H1 (cell line): ENCODE results near the gene GGT6. TPM values are rescaled to one million over a fixed set of nuclear protein-coding genes. Genes with fewer than 3 reads are reported as not detected.

Experiments
- ASH2L ChIP-seq: fragments of 200-600, 300-600 bp; sonication (generic); IDR thresholded peaks from one replicate; pipeline ENCODE4 v1.7.1; 2017; ENCODE audit warnings: low read length
- BACH1 ChIP-seq: IDR thresholded peaks from 2 replicates; pipeline ENCODE4 v1.6.1; 2012; ENCODE audit warnings: low read length, improper control_type of control experiment
- CBX5 ChIP-seq: fragments of 300-800, 300-1000 bp; sonication (generic); IDR thresholded peaks from 2 replicates; pipeline ENCODE4 v1.7.1; 2016; ENCODE audit warnings: antibody characterized with exemption, low read length, low read depth
- TAF7 ChIP-seq: optimal IDR thresholded peaks from 2 replicates; pipeline ENCODE3; 2011; ENCODE audit warnings: low read depth, mild to moderate bottlenecking, inconsistent platforms, low read length, moderate library complexity, borderline replicate concordance
- TCF12 ChIP-seq: IDR thresholded peaks from 2 replicates; pipeline ENCODE4 v1.6.1; 2011; ENCODE audit warnings: low read depth, mild to moderate bottlenecking, low read length
- polyA plus RNA-seq, 7 experiments: library from polyadenylated mRNA; depleted of rRNA in 3 of 7; stranded (reverse) in 5 of 7; unstranded in 2 of 7; fragments of >200 nt in 5 of 7; fragments of 200-250 nt in 2 of 7; gene quantifications; 1 replicate in 5 of 7; 2 replicates in 1 of 7; 4 replicates in 1 of 7; pipeline versions ENCODE4 v1.2.1 to v1.2.3, GENCODE V29; 2011 to 2013; ENCODE audit warnings: missing spikeins in 2 of 7, mixed read lengths in 2 of 7
- total RNA-seq: library from RNA; stranded (reverse); fragmentation: NEBNext Ultra II Directional; extraction: Animal tissue kit (Norgen Biotek cat#: 25700); gene quantifications from 2 replicates; pipeline ENCODE4 v1.2.1, GENCODE V29; 2021
- TF ChIP-seq, protein P1 (sequence below): fragments of 300-600 bp; sonication (generic); IDR thresholded peaks from 2 replicates; pipeline ENCODE4 v1.7.1; 2012; ENCODE audit warnings: low read length, moderate library complexity, mild to moderate bottlenecking, inconsistent platforms; ENCODE audit not compliant: insufficient replicate concordance

The GGT6 gene
- total and polyA plus RNA-seq, 2 of the 8 experiments (the other 6 are each of a cell fraction or from before 2014, with no cell fraction given) = 0.18 TPM; not detected in 1

DNA sequence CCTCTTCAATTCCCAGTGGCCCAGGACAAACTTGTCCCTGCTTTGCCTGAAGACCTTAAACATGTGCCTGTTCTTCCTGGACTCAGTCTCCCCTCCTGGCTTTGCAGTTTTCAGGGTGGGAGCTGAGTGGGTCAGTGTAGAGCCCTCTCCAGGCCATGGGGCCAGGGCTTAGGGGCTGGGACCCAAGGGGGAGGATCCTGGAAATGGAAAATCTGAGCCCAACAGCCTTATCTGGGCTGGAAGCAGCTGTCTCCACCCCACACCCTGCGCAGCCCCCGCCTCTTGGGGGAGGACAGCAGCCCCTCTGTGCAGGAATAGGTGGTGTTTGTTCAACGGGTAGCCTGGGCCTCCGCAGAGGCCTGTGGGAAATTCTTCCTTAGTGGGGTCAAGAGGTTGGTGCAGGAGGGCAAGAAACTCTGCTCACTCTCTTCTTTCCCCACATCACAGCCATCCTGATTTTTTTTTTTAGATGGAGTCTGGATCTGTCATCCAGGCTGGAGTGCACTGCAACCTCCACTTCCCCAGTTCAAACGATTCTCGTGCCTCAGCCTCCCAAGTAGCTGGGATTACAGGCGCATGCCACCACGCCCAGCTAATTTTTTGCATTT, 17.1 kb upstream of the GGT6 start (continued):
- TF ChIP-seq, protein P1, sequence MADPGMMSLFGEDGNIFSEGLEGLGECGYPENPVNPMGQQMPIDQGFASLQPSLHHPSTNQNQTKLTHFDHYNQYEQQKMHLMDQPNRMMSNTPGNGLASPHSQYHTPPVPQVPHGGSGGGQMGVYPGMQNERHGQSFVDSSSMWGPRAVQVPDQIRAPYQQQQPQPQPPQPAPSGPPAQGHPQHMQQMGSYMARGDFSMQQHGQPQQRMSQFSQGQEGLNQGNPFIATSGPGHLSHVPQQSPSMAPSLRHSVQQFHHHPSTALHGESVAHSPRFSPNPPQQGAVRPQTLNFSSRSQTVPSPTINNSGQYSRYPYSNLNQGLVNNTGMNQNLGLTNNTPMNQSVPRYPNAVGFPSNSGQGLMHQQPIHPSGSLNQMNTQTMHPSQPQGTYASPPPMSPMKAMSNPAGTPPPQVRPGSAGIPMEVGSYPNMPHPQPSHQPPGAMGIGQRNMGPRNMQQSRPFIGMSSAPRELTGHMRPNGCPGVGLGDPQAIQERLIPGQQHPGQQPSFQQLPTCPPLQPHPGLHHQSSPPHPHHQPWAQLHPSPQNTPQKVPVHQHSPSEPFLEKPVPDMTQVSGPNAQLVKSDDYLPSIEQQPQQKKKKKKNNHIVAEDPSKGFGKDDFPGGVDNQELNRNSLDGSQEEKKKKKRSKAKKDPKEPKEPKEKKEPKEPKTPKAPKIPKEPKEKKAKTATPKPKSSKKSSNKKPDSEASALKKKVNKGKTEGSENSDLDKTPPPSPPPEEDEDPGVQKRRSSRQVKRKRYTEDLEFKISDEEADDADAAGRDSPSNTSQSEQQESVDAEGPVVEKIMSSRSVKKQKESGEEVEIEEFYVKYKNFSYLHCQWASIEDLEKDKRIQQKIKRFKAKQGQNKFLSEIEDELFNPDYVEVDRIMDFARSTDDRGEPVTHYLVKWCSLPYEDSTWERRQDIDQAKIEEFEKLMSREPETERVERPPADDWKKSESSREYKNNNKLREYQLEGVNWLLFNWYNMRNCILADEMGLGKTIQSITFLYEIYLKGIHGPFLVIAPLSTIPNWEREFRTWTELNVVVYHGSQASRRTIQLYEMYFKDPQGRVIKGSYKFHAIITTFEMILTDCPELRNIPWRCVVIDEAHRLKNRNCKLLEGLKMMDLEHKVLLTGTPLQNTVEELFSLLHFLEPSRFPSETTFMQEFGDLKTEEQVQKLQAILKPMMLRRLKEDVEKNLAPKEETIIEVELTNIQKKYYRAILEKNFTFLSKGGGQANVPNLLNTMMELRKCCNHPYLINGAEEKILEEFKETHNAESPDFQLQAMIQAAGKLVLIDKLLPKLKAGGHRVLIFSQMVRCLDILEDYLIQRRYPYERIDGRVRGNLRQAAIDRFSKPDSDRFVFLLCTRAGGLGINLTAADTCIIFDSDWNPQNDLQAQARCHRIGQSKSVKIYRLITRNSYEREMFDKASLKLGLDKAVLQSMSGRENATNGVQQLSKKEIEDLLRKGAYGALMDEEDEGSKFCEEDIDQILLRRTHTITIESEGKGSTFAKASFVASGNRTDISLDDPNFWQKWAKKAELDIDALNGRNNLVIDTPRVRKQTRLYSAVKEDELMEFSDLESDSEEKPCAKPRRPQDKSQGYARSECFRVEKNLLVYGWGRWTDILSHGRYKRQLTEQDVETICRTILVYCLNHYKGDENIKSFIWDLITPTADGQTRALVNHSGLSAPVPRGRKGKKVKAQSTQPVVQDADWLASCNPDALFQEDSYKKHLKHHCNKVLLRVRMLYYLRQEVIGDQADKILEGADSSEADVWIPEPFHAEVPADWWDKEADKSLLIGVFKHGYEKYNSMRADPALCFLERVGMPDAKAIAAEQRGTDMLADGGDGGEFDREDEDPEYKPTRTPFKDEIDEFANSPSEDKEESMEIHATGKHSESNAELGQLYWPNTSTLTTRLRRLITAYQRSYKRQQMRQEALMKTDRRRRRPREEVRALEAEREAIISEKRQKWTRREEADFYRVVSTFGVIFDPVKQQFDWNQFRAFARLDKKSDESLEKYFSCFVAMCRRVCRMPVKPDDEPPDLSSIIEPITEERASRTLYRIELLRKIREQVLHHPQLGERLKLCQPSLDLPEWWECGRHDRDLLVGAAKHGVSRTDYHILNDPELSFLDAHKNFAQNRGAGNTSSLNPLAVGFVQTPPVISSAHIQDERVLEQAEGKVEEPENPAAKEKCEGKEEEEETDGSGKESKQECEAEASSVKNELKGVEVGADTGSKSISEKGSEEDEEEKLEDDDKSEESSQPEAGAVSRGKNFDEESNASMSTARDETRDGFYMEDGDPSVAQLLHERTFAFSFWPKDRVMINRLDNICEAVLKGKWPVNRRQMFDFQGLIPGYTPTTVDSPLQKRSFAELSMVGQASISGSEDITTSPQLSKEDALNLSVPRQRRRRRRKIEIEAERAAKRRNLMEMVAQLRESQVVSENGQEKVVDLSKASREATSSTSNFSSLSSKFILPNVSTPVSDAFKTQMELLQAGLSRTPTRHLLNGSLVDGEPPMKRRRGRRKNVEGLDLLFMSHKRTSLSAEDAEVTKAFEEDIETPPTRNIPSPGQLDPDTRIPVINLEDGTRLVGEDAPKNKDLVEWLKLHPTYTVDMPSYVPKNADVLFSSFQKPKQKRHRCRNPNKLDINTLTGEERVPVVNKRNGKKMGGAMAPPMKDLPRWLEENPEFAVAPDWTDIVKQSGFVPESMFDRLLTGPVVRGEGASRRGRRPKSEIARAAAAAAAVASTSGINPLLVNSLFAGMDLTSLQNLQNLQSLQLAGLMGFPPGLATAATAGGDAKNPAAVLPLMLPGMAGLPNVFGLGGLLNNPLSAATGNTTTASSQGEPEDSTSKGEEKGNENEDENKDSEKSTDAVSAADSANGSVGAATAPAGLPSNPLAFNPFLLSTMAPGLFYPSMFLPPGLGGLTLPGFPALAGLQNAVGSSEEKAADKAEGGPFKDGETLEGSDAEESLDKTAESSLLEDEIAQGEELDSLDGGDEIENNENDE = no peak
- TF ChIP-seq BACH1 = no peak
- no peak for TF ChIP-seq TCF12
- no peak for TF ChIP-seq CBX5
- TF ChIP-seq ASH2L = no peak
- TF ChIP-seq TAF7 = no peak
